Psoas muscle (tissue), 8 donors: ENCODE measurements around the gene SLIT3. TPM values are rescaled to one million over a fixed set of nuclear protein-coding genes. Genes with fewer than 3 reads are reported as not detected.

ENCODE experiments used
- ATAC-seq, 4 donors: fragments of 200-7000 bp; cut with Tn5 transposase; one replicate each; pipeline ENCODE4 v1.9.1; 2020; ENCODE audit warnings: moderate library complexity in 3 of 4, mild to moderate bottlenecking in 2 of 4
- DNase-seq, 2 donors: peaks; one replicate each; pipeline ENCODE4 v3.0.0-alpha.2; 2020
- H3K27ac ChIP-seq: fragments of 200-600 bp; one replicate; pipeline ENCODE4 v1.8.0; 2022
- H3K27me3 ChIP-seq, 3 donors: fragments of 200-600 bp in 1 of 3; one replicate each; pipeline versions ENCODE4 v1.6.1 to v1.8.0; 2013 to 2022; ENCODE audit warnings: low read length in 2 of 3, mild to moderate bottlenecking in 2 of 3, moderate library complexity in 1 of 3; ENCODE audit not compliant: insufficient read depth in 3 of 3
- H3K36me3 ChIP-seq, 2 donors: fragments of 200-600 bp in 1 of 2; one replicate each; pipeline versions ENCODE4 v1.6.1 to v1.8.0; 2013 to 2022; ENCODE audit warnings: low read depth in 1 of 2, mild to moderate bottlenecking in 1 of 2, moderate library complexity in 1 of 2; ENCODE audit not compliant: insufficient read depth in 1 of 2
- H3K4me1 ChIP-seq: fragments of 200-600 bp; one replicate; pipeline ENCODE4 v1.8.0; 2022
- H3K4me3 ChIP-seq: fragments of 200-600 bp; one replicate; pipeline ENCODE4 v1.8.0; 2022; ENCODE audit warnings: mild to moderate bottlenecking
- H3K9me3 ChIP-seq: fragments of 200-600 bp; one replicate; pipeline ENCODE4 v1.8.0; 2022
- CTCF ChIP-seq: fragments of 200-600 bp; IDR thresholded peaks from one replicate; pipeline ENCODE4 v1.8.0; 2022; ENCODE audit warnings: antibody characterized with exemption
- WGBS, 3 donors: extraction: QIAGEN DNeasy Blood & Tissue Kit; methylation state at CpG; one replicate each; pipeline versions ENCODE4 v1.1.6 to v1.1.7; 2013; 5-methylcytosine and 5-hydroxymethylcytosine counted together
- intact Hi-C, 2 donors: fragments of 100-400 bp; cut with DNase I; formaldehyde crosslinking; loops; one replicate each; pipeline versions ENCODE4 v1.11.0 to v1.14.2; 2022
- polyA plus RNA-seq, 3 donors: library from polyadenylated mRNA; stranded (reverse); fragments of 200-250 nt; gene quantifications; one replicate each; pipeline ENCODE4 v1.2.3, GENCODE V29; 2013
- total RNA-seq, 4 donors: library from RNA; stranded (reverse); fragmentation: NEBNext Ultra II Directional in 2 of 4; extraction: Animal tissue kit (Norgen Biotek cat#: 25700) in 2 of 4; gene quantifications; one replicate each; pipeline versions ENCODE4 v1.2.1 to v1.2.4, GENCODE V29; 2021 to 2023
- donor health status: healthy with polysubstance abuse.
- donor health status: DM: no; HTN: no; CAD: no; lungs with moderate emphysema.
- donor health status: Bipolar disorder and iron deficiency.
- donor health status: healthy.
- donor health status: DM: yes; HTN: yes; CAD: no.
- donor health status: DM: no; HTN: no; CAD: no.
- donor health status: DM: no; HTN: no; CAD: no.
- donor health status: DM: yes; HTN: yes; CAD: no.

SLIT3 gene
- total and polyA plus RNA-seq, 7 donors, result 0.81 to 5.9 (median 2.1) TPM

- peak; percentile 76 for TF ChIP-seq CTCF
- whole genome bisulfite sequencing, 3 donors, result 12 to 15% (median 14%) methylated on average over 17 of the region's 17 CpGs
- peak; percentile 67 to 75 for DNase-seq
Observed at GRCh38 chr5:169302491-169303118, 1.7 kb upstream of the SLIT3 start.

GRCh38 chr5:169301986-169302385 lies 1.0 kb upstream of the SLIT3 start:
- ATAC-seq, result no peak
- 34 to 44% (median 40%) methylated on average over 12 of the region's 12 CpGs for WGBS, 3 donors
- TF ChIP-seq CTCF, result no peak
- Histone ChIP-seq H3K4me1 (no peaks in the 10 kb centered on the region), H3K36me3 (no peaks in the 10 kb centered on the region), H3K4me3 (no peak overlapping the region), H3K9me3 (no peaks in the 10 kb centered on the region), H3K27ac (no peak overlapping the region), H3K27me3 (peaks cover 0 to 49% (median 18%) of the 10 kb centered on the region in 3 donors)
- DNase-seq, result no peak
- intact Hi-C loops, result loop anchor here (2.0 to 10.0 kb wide), 4 partner anchors 243 to 625 kb away; no protein-coding TSS in a partner anchor

More at GRCh38 chr5:169302491-169303118, 1.7 kb upstream of the SLIT3 start:
- H3K4me3 ChIP-seq, result no peak overlapping the region
- no peaks in the 10 kb centered on the region for H3K9me3 ChIP-seq
- H3K36me3 ChIP-seq, result no peaks in the 10 kb centered on the region
- H3K4me1 ChIP-seq, result no peaks in the 10 kb centered on the region
- intact Hi-C loops, result loop anchor here (2.0 to 10.0 kb wide), 4 partner anchors 242 to 625 kb away; no protein-coding TSS in a partner anchor
- peak in 2 of 4 donors; percentile 41 to 70 for ATAC-seq
- no peak overlapping the region for H3K27ac ChIP-seq
- peaks cover 0 to 49% (median 18%) of the 10 kb centered on the region in 3 donors for H3K27me3 ChIP-seq

GRCh38 chr5:169301386-169301934 lies 521 bp upstream of the SLIT3 start:
- Histone ChIP-seq H3K4me1 (no peaks in the 10 kb centered on the region), H3K9me3 (no peaks in the 10 kb centered on the region), H3K27ac (no peak overlapping the region), H3K36me3 (no peaks in the 10 kb centered on the region), H3K4me3 (peak overlapping the region; percentile 58), H3K27me3 (peaks cover 0 to 49% (median 18%) of the 10 kb centered on the region in 3 donors)
- DNase-seq (no peak), ATAC-seq (no peak)
- intact Hi-C loops, result loop anchor here (5.0 to 10.0 kb wide), 3 partner anchors 243 to 624 kb away; no protein-coding TSS in a partner anchor
- WGBS, 3 donors, result 7 to 10% (median 8%) methylated on average over 18 of the region's 18 CpGs
- no peak for TF ChIP-seq CTCF

- no peak overlapping the region for H3K27ac ChIP-seq
- peaks cover 0 to 49% (median 18%) of the 10 kb centered on the region in 3 donors for H3K27me3 ChIP-seq
- ATAC-seq (no peak), DNase-seq (no peak)
- WGBS, 3 donors, result 6 to 8% (median 7%) methylated on average over 35 of the region's 35 CpGs
- H3K9me3 ChIP-seq, result no peaks in the 10 kb centered on the region
- H3K4me1 ChIP-seq, result no peaks in the 10 kb centered on the region
- intact Hi-C loops, result loop anchor here (5.0 to 10.0 kb wide), 3 partner anchors 245 to 623 kb away; no protein-coding TSS in a partner anchor
- H3K4me3 ChIP-seq, result peak overlapping the region; percentile 58
- no peak for TF ChIP-seq CTCF
- H3K36me3 ChIP-seq, result no peaks in the 10 kb centered on the region
Observed at GRCh38 chr5:169299663-169300467, 1.1 kb downstream of the SLIT3 start.
